SU-DHL-6 (cell line): Measurements from ENCODE around the gene SMYD1.

Source experiments
- H2AFZ ChIP-seq: fragments of 200-600 bp; sonication (generic); 2 replicates; pipeline ENCODE4 v1.6.1; 2014; ENCODE audit warnings: low read depth, mild to moderate bottlenecking, moderate library complexity, mixed read lengths, antibody characterized with exemption, low read length; ENCODE audit not compliant: severe bottlenecking
- H3F3A ChIP-seq: fragments of 200-600 bp; shearing (Covaris generic); 2 replicates; pipeline ENCODE4 v1.6.0; 2016; ENCODE audit warnings: antibody characterized with exemption, mild to moderate bottlenecking; ENCODE audit not compliant: insufficient read depth
- H3K27ac ChIP-seq: fragments of 200-600 bp; sonication (generic); 2 replicates; pipeline ENCODE4 v1.5.1; 2016; ENCODE audit warnings: low read depth, mild to moderate bottlenecking, low read length, moderate library complexity, mixed read lengths
- H3K27me3 ChIP-seq: fragments of 200-600 bp; sonication (generic), shearing (Covaris generic); 2 replicates; pipeline ENCODE4 v1.6.0; 2014; ENCODE audit warnings: mild to moderate bottlenecking, low read length
- H3K36me3 ChIP-seq: fragments of 200-600 bp; sonication (generic); 2 replicates; pipeline ENCODE4 v1.6.1; 2014; ENCODE audit warnings: mild to moderate bottlenecking, low read length, mixed read lengths
- H3K4me2 ChIP-seq: fragments of 300-600, 200-600 bp; shearing (Covaris generic), sonication (generic); 2 replicates; pipeline ENCODE4 v1.6.0; 2014; ENCODE audit warnings: low read length, low read depth, mild to moderate bottlenecking; ENCODE audit not compliant: poor library complexity, severe bottlenecking
- H3K4me3 ChIP-seq: fragments of 200-600 bp; sonication (generic); 2 replicates; pipeline ENCODE4 v1.5.1; 2014; ENCODE audit warnings: antibody characterized with exemption, low read length, mild to moderate bottlenecking, mixed read lengths; ENCODE audit not compliant: insufficient read depth, poor library complexity, severe bottlenecking
- H3K79me2 ChIP-seq: fragments of 200-600 bp; sonication (generic); 2 replicates; pipeline ENCODE4 v1.6.1; 2014; ENCODE audit warnings: mild to moderate bottlenecking, low read length, moderate library complexity; ENCODE audit not compliant: insufficient read depth
- H3K9ac ChIP-seq: fragments of 200-600 bp; sonication (generic); 2 replicates; pipeline ENCODE4 v1.7.0; 2014; ENCODE audit warnings: mild to moderate bottlenecking, low read length
- H3K9me2 ChIP-seq: fragments of 200-600 bp; sonication (generic); replicated peaks from 2 replicates; pipeline ENCODE4 v1.6.1; 2014; ENCODE audit warnings: low read length; ENCODE audit not compliant: insufficient read depth
- H3K9me3 ChIP-seq: fragments of 200-600 bp; sonication (generic); 2 replicates; pipeline ENCODE4 v1.6.1; 2014; ENCODE audit warnings: low read length, mixed read lengths; ENCODE audit not compliant: insufficient read depth
- H4K20me1 ChIP-seq: fragments of 200-600 bp; sonication (generic); 2 replicates; pipeline ENCODE4 v1.6.1; 2014; ENCODE audit warnings: low read depth, mild to moderate bottlenecking, antibody characterized with exemption, low read length, moderate library complexity, mixed read lengths
- EZH2phosphoT487 ChIP-seq: fragments of 200-600 bp; sonication (generic), shearing (Covaris generic); conservative IDR thresholded peaks from 2 replicates; pipeline ENCODE4 v1.6.1; 2018; ENCODE audit warnings: mild to moderate bottlenecking, antibody characterized with exemption, low read length, moderate library complexity, mixed read lengths
- TF ChIP-seq, protein P1 (sequence below): fragments of 200-600 bp; sonication (generic); IDR thresholded peaks from one replicate; pipeline ENCODE4 v1.5.1; 2017; ENCODE audit warnings: antibody characterized with exemption, mild to moderate bottlenecking, low read length, moderate library complexity; ENCODE audit not compliant: insufficient read depth, poor library complexity, severe bottlenecking

SMYD1 gene

DNA sequence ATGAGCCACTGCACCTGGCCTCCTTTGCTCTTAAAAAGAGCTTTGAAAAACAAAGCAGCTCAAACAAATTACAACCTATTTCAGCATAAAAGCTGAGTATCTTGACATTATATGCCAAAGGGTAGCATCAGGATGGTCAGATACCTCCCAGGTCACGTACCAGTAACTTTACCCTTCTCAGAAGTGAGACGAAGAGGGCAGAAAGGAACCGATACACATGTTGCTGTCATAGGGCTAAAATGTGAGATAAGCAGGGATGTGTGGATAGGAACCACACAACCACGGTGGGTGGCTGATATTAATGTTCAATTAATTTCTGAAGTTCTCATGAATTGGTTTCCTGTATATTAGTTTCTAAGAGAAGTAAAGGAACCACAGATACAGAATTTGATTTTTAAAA lies 38.7 kb upstream of the SMYD1 start:
- Histone ChIP-seq H3K9ac (no peak overlapping the region), H3K4me2 (no peak overlapping the region), H3K4me3 (no peak overlapping the region), H3K36me3 (peaks cover 28% of the 10 kb centered on the region; the same call in 1 of the 2 replicates), H2AFZ (no peak overlapping the region), H3K9me3 (no peaks in the 10 kb centered on the region), H3K79me2 (no peaks in the 10 kb centered on the region), H3K27ac (no peak overlapping the region), H4K20me1 (no peaks in the 10 kb centered on the region), H3F3A (peaks cover 3% of the 10 kb centered on the region; the same call in 1 of the 2 replicates), H3K27me3 (no peaks in the 10 kb centered on the region), H3K9me2 (no peaks in the 10 kb centered on the region)
- TF ChIP-seq, protein P1, sequence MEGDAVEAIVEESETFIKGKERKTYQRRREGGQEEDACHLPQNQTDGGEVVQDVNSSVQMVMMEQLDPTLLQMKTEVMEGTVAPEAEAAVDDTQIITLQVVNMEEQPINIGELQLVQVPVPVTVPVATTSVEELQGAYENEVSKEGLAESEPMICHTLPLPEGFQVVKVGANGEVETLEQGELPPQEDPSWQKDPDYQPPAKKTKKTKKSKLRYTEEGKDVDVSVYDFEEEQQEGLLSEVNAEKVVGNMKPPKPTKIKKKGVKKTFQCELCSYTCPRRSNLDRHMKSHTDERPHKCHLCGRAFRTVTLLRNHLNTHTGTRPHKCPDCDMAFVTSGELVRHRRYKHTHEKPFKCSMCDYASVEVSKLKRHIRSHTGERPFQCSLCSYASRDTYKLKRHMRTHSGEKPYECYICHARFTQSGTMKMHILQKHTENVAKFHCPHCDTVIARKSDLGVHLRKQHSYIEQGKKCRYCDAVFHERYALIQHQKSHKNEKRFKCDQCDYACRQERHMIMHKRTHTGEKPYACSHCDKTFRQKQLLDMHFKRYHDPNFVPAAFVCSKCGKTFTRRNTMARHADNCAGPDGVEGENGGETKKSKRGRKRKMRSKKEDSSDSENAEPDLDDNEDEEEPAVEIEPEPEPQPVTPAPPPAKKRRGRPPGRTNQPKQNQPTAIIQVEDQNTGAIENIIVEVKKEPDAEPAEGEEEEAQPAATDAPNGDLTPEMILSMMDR, result no peak
- no peak for TF ChIP-seq EZH2phosphoT487

DNA sequence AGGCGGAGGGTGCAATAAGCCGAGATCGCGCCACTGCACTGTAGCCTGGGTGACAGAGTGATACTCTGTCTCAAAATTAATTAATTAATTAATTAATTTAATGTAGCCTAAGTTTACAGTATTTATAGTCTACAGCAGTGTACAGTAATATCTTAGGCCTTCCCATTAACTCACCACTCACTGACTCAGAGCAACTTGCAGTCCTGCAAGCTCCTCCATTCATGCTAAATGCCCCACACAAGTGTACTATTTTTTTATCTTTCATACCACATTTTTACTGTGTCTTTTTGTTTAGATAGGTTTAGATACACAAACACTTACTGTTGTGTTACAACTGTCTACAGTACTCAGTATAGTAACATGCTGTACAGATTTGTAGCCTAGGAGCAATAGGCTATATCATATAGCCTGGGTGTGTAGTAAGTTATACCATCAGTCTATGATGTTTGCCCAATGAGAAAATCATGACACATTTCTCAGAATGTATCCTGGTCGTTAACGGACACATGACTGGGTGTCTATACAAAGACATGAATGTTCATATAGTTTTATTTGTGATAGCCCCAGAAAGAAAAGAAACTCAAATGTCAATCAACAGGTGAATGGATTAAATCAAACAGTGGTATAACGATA lies 35.4 kb upstream of the SMYD1 start:
- no peaks in the 10 kb centered on the region for H4K20me1 ChIP-seq
- no peaks in the 10 kb centered on the region for H3K79me2 ChIP-seq
- H3K27me3 ChIP-seq, result no peaks in the 10 kb centered on the region
- no peak overlapping the region for H3K4me2 ChIP-seq
- no peak overlapping the region for H3K27ac ChIP-seq
- no peaks in the 10 kb centered on the region for H3K9me3 ChIP-seq
- H2AFZ ChIP-seq, result no peak overlapping the region
- H3F3A ChIP-seq, result peaks cover 3% of the 10 kb centered on the region; the same call in 1 of the 2 replicates
- no peak overlapping the region for H3K4me3 ChIP-seq
- no peak overlapping the region for H3K9ac ChIP-seq
- TF ChIP-seq EZH2phosphoT487, result no peak
- TF ChIP-seq, protein P1, result no peak
- no peaks in the 10 kb centered on the region for H3K9me2 ChIP-seq
- peaks cover 43% of the 10 kb centered on the region; the same call in 1 of the 2 replicates for H3K36me3 ChIP-seq

DNA sequence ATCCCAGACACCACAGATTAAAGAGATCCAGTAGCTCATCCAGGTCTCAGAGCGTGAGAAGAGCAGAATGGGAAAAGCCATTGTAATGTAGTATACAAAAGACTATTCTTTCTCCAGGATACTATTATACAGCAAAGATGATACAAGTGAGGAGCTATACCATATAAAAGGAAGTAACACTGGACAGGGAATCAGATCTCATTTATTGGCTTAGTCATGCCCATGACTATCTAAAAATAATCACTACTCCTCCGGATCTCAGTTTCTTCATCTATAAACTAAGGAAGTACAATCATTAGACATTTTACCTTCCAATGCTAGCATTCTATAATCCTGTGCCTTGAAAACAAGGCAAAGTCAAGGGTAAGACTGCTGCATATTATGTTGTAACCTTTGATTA lies 31.4 kb upstream of the SMYD1 start:
- H3K9me3 ChIP-seq, result no peaks in the 10 kb centered on the region
- H3K27ac ChIP-seq, result no peak overlapping the region
- H3K4me3 ChIP-seq, result no peak overlapping the region
- TF ChIP-seq, protein P1, result no peak
- no peak for TF ChIP-seq EZH2phosphoT487
- no peaks in the 10 kb centered on the region for H4K20me1 ChIP-seq
- 0 out of 2 replicates have a peak, but pooled peaks cover 3% of the 10 kb centered on the region for H3K79me2 ChIP-seq
- no peaks in the 10 kb centered on the region for H3K9me2 ChIP-seq
- no peak overlapping the region for H3K4me2 ChIP-seq
- no peak overlapping the region for H2AFZ ChIP-seq
- no peaks in the 10 kb centered on the region for H3K27me3 ChIP-seq
- no peaks in the 10 kb centered on the region for H3F3A ChIP-seq
- no peak overlapping the region for H3K9ac ChIP-seq
- peaks cover 27% of the 10 kb centered on the region; the same call in 1 of the 2 replicates for H3K36me3 ChIP-seq
